CD4-positive, alpha-beta memory T cell (primary cell): Measurements from ENCODE around the gene PKDCC. TPM values are rescaled to one million over a fixed set of nuclear protein-coding genes. Genes with fewer than 3 reads are reported as not detected.

Experiments
- CTCF ChIA-PET: fragments of 350-600 bp; sonication (Branson Sonifier 250); formaldehyde crosslinking; loops from one replicate; lab custom pipeline; 2021; ENCODE audit warnings: inconsistent platforms; ENCODE audit not compliant: partially characterized antibody; lab: Charles Lee
- POLR2A ChIA-PET: fragments of 350-600 bp; sonication (Branson Sonifier 250); formaldehyde crosslinking; loops from one replicate; lab custom pipeline; 2021; ENCODE audit not compliant: partially characterized antibody; lab: Charles Lee
- DNase-seq, 5 donors: peaks; one replicate each; pipeline versions ENCODE4 v3.0.0 to v3.0.0-alpha.2; 2020 to 2022; ENCODE audit warnings: mixed read lengths in 1 of 5
- H3K27ac ChIP-seq: one replicate; pipeline ENCODE4 v1.7.0; 2013; ENCODE audit warnings: low read depth, low read length
- H3K27me3 ChIP-seq: 2 replicates; pipeline ENCODE4 v1.7.0; 2013; ENCODE audit warnings: mild to moderate bottlenecking, low read length, moderate library complexity; ENCODE audit not compliant: insufficient read depth
- H3K36me3 ChIP-seq: 2 replicates; pipeline ENCODE4 v1.7.0; 2013; ENCODE audit warnings: mild to moderate bottlenecking, low read length, moderate library complexity; ENCODE audit not compliant: insufficient read depth
- H3K4me1 ChIP-seq: 2 replicates; pipeline ENCODE4 v1.7.0; 2013; ENCODE audit warnings: mild to moderate bottlenecking, low read length, moderate library complexity; ENCODE audit not compliant: insufficient read depth
- H3K4me3 ChIP-seq, 2 donors: one replicate each; pipeline ENCODE4 v1.7.0; 2013; ENCODE audit warnings: low read length in 2 of 2, mild to moderate bottlenecking in 1 of 2
- H3K9me3 ChIP-seq, 2 donors: one replicate each; pipeline ENCODE4 v1.7.0; 2013; ENCODE audit warnings: low read length in 2 of 2, control low read depth in 1 of 2; ENCODE audit not compliant: control insufficient read depth in 1 of 2
- H3K27ac Mint-ChIP-seq, 7 donors: one replicate each; pipeline ENCODE4 v1.8.0; 2020 to 2021; ENCODE audit warnings: mixed read lengths in 7 of 7, mild to moderate bottlenecking in 6 of 7, inconsistent platforms in 3 of 7, moderate library complexity in 3 of 7
- H3K27me3 Mint-ChIP-seq, 2 donors: one replicate each; pipeline ENCODE4 v1.8.0; 2020 to 2021; ENCODE audit warnings: mixed read lengths in 2 of 2
- H3K36me3 Mint-ChIP-seq, 2 donors: one replicate each; pipeline ENCODE4 v1.8.0; 2020 to 2021; ENCODE audit warnings: mixed read lengths in 2 of 2, inconsistent platforms in 1 of 2, mild to moderate bottlenecking in 1 of 2
- H3K4me1 Mint-ChIP-seq, 4 donors: one replicate each; pipeline ENCODE4 v1.8.0; 2020 to 2021; ENCODE audit warnings: mixed read lengths in 4 of 4, mild to moderate bottlenecking in 1 of 4
- H3K4me3 Mint-ChIP-seq, 8 donors: one replicate each; pipeline ENCODE4 v1.8.0; 2020 to 2021; ENCODE audit warnings: mixed read lengths in 8 of 8, mild to moderate bottlenecking in 7 of 8, moderate library complexity in 6 of 8, inconsistent platforms in 3 of 8
- H3K9me3 Mint-ChIP-seq, 8 donors: one replicate each; pipeline ENCODE4 v1.8.0; 2020 to 2021; ENCODE audit warnings: mixed read lengths in 8 of 8, mild to moderate bottlenecking in 5 of 8, inconsistent platforms in 3 of 8, moderate library complexity in 1 of 8
- intact Hi-C: fragments of 100-400 bp; cut with micrococcal nuclease; formaldehyde crosslinking; loops from one replicate; pipeline ENCODE4 v1.15.1; 2023
- polyA plus RNA-seq, 2 donors: library from polyadenylated mRNA; unstranded; fragments of 300-500 nt; fragmentation: Illumina TruSeq; gene quantifications; one replicate each; pipeline ENCODE4 v1.2.3, GENCODE V29; 2021
- total RNA-seq, 2 experiments: library from RNA; stranded (reverse); gene quantifications; one replicate each; pipeline ENCODE4 v1.2.3, GENCODE V29; 2021

Gene PKDCC
- total and polyA plus RNA-seq, 4 experiments from 2014 or later: 0.41 TPM; not detected in 3

GRCh38 chr2:42021464-42021863 is 26.4 kb upstream of the PKDCC start:
- Mint-ChIP-seq H3K27ac (no peak overlapping the region), H3K4me1 (no peaks in the 10 kb centered on the region), H3K4me3 (no peak overlapping the region), H3K9me3 (peaks cover 0 to 4% (median under 1%) of the 10 kb centered on the region in 8 donors), H3K36me3 (no peaks in the 10 kb centered on the region), H3K27me3 (peaks cover 4 to 10% of the 10 kb centered on the region in 2 donors)
- H3K9me3 ChIP-seq: no peaks in the 10 kb centered on the region
- H3K4me3 ChIP-seq: no peak overlapping the region
- H3K36me3 ChIP-seq: no peaks in the 10 kb centered on the region
- no peaks in the 10 kb centered on the region for H3K4me1 ChIP-seq
- DNase-seq: no peak
- no peak overlapping the region for H3K27ac ChIP-seq
- POLR2A ChIA-PET: interaction anchor here (0.8 kb wide), 1 partner anchor 142 kb away, joined by 3 read pairs; no protein-coding TSS in a partner anchor
- intact Hi-C loops: no loop called here
- H3K27me3 ChIP-seq: no peaks in the 10 kb centered on the region
- CTCF ChIA-PET: no interaction called here

GRCh38 chr2:42025151-42025582 is 22.7 kb upstream of the PKDCC start:
- H3K4me1 Mint-ChIP-seq: no peaks in the 10 kb centered on the region
- H3K27me3 ChIP-seq: no peaks in the 10 kb centered on the region
- no peak overlapping the region for H3K4me3 ChIP-seq
- intact Hi-C loops: no loop called here
- peaks cover 0 to 4% (median 0%) of the 10 kb centered on the region in 8 donors for H3K9me3 Mint-ChIP-seq
- no peaks in the 10 kb centered on the region for H3K9me3 ChIP-seq
- H3K27ac Mint-ChIP-seq: no peak overlapping the region
- no peak overlapping the region for H3K27ac ChIP-seq
- POLR2A ChIA-PET: no interaction called here
- no peak overlapping the region for H3K4me3 Mint-ChIP-seq
- no peak for DNase-seq
- no peaks in the 10 kb centered on the region for H3K36me3 Mint-ChIP-seq
- CTCF ChIA-PET: no interaction called here
- peaks cover 10 to 12% of the 10 kb centered on the region in 2 donors for H3K27me3 Mint-ChIP-seq
- no peaks in the 10 kb centered on the region for H3K36me3 ChIP-seq
- H3K4me1 ChIP-seq: no peaks in the 10 kb centered on the region

- ChIA-PET POLR2A (no interaction called here), CTCF (no interaction called here)
- Mint-ChIP-seq H3K9me3 (peaks cover 0 to 4% (median 0%) of the 10 kb centered on the region in 8 donors), H3K4me3 (no peak overlapping the region), H3K27me3 (peaks cover 13% of the 10 kb centered on the region in 2 donors), H3K36me3 (no peaks in the 10 kb centered on the region), H3K4me1 (no peaks in the 10 kb centered on the region), H3K27ac (no peak overlapping the region)
- Histone ChIP-seq H3K27me3 (no peaks in the 10 kb centered on the region), H3K36me3 (no peaks in the 10 kb centered on the region), H3K4me1 (no peaks in the 10 kb centered on the region), H3K9me3 (no peaks in the 10 kb centered on the region), H3K4me3 (no peak overlapping the region), H3K27ac (no peak overlapping the region)
- no peak for DNase-seq
- intact Hi-C loops: no loop called here
These were observed 21.5 kb upstream of the PKDCC start for GRCh38 chr2:42026272-42026671.

- POLR2A ChIA-PET: no interaction called here
- peaks cover 0 to 4% (median 2%) of the 10 kb centered on the region in 4 donors for H3K4me1 Mint-ChIP-seq
- Histone ChIP-seq H3K27ac (no peak overlapping the region), H3K4me3 (no peak overlapping the region), H3K36me3 (no peaks in the 10 kb centered on the region), H3K27me3 (no peaks in the 10 kb centered on the region), H3K9me3 (no peaks in the 10 kb centered on the region), H3K4me1 (no peaks in the 10 kb centered on the region)
- peaks cover 0 to 2% (median 0%) of the 10 kb centered on the region in 8 donors for H3K9me3 Mint-ChIP-seq
- no peak for DNase-seq
- CTCF ChIA-PET: no interaction called here
- intact Hi-C loops: no loop called here
- H3K27ac Mint-ChIP-seq: no peak overlapping the region
- no peaks in the 10 kb centered on the region for H3K36me3 Mint-ChIP-seq
- no peak overlapping the region for H3K4me3 Mint-ChIP-seq
- peaks cover 17% of the 10 kb centered on the region in 2 donors for H3K27me3 Mint-ChIP-seq
These were observed 19.2 kb upstream of the PKDCC start for GRCh38 chr2:42028571-42029148.

GRCh38 chr2:42029171-42029570 is 18.6 kb upstream of the PKDCC start:
- no peaks in the 10 kb centered on the region for H3K4me1 ChIP-seq
- Mint-ChIP-seq H3K9me3 (peaks cover 0 to 2% (median 0%) of the 10 kb centered on the region in 8 donors), H3K4me1 (peaks cover 0 to 4% (median 2%) of the 10 kb centered on the region in 4 donors), H3K27me3 (peaks cover 15 to 16% of the 10 kb centered on the region in 2 donors), H3K27ac (no peak overlapping the region), H3K4me3 (no peak overlapping the region), H3K36me3 (no peaks in the 10 kb centered on the region)
- no peaks in the 10 kb centered on the region for H3K36me3 ChIP-seq
- intact Hi-C loops: no loop called here
- no peak overlapping the region for H3K4me3 ChIP-seq
- no peaks in the 10 kb centered on the region for H3K9me3 ChIP-seq
- ChIA-PET CTCF (no interaction called here), POLR2A (no interaction called here)
- H3K27ac ChIP-seq: no peak overlapping the region
- H3K27me3 ChIP-seq: no peaks in the 10 kb centered on the region
- DNase-seq: no peak

- CTCF ChIA-PET: no interaction called here
- Histone ChIP-seq H3K27me3 (no peaks in the 10 kb centered on the region), H3K4me1 (no peaks in the 10 kb centered on the region), H3K27ac (no peak overlapping the region), H3K4me3 (no peak overlapping the region), H3K9me3 (no peaks in the 10 kb centered on the region), H3K36me3 (no peaks in the 10 kb centered on the region)
- Mint-ChIP-seq H3K4me3 (no peak overlapping the region), H3K9me3 (peaks cover 0 to 2% (median 0%) of the 10 kb centered on the region in 8 donors), H3K27ac (no peak overlapping the region), H3K36me3 (no peaks in the 10 kb centered on the region), H3K4me1 (peaks cover 0 to 4% (median 2%) of the 10 kb centered on the region in 4 donors), H3K27me3 (peaks cover 15 to 16% of the 10 kb centered on the region in 2 donors)
- no peak for DNase-seq
- intact Hi-C loops: no loop called here
- POLR2A ChIA-PET: no interaction called here
These were observed 18.1 kb upstream of the PKDCC start for GRCh38 chr2:42029639-42030199.

GRCh38 chr2:42030200-42030759 is 17.5 kb upstream of the PKDCC start:
- POLR2A ChIA-PET: no interaction called here
- H3K9me3 Mint-ChIP-seq: peaks cover 0 to 2% (median 0%) of the 10 kb centered on the region in 8 donors
- no peaks in the 10 kb centered on the region for H3K4me1 ChIP-seq
- CTCF ChIA-PET: no interaction called here
- no peak overlapping the region for H3K27ac ChIP-seq
- no peaks in the 10 kb centered on the region for H3K36me3 ChIP-seq
- no peak overlapping the region for H3K4me3 ChIP-seq
- no peaks in the 10 kb centered on the region for H3K27me3 ChIP-seq
- H3K4me3 Mint-ChIP-seq: no peak overlapping the region
- DNase-seq: no peak
- peaks cover 15 to 16% of the 10 kb centered on the region in 2 donors for H3K27me3 Mint-ChIP-seq
- H3K36me3 Mint-ChIP-seq: no peaks in the 10 kb centered on the region
- peaks cover 0 to 4% (median 2%) of the 10 kb centered on the region in 4 donors for H3K4me1 Mint-ChIP-seq
- H3K9me3 ChIP-seq: no peaks in the 10 kb centered on the region
- no peak overlapping the region for H3K27ac Mint-ChIP-seq
- intact Hi-C loops: no loop called here
